HCT116 (cell line): Measurements from ENCODE around the gene AWAT2. TPM values are rescaled to one million over a fixed set of nuclear protein-coding genes. Genes with fewer than 3 reads are reported as not detected.

Source experiments
- ATAC-seq: fragments of 200-7000 bp; cut with Tn5 transposase; 2 replicates; pipeline ENCODE4 v1.9.1; 2020; ENCODE audit warnings: mild to moderate bottlenecking, moderate library complexity
- BruUV-seq: library from RNA; stranded (reverse); fragments of 400-500 nt; replicated peaks from 2 replicates; lab custom pipeline; 2021; lab: Mats Ljungman, UMichigan
- CTCF ChIA-PET: fragments of 300-600 bp; sonication (Branson Sonifier 250); formaldehyde crosslinking; loops from one replicate; lab custom pipeline; 2021; ENCODE audit warnings: antibody characterized with exemption; lab: Charles Lee
- POLR2A ChIA-PET: fragments of 300-600, 350-600 bp; sonication (Branson Sonifier 250); formaldehyde crosslinking; loops from one replicate; lab custom pipeline; 2021; ENCODE audit warnings: antibody characterized with exemption; lab: Charles Lee
- RAD21 ChIA-PET, 2 experiments: fragments of 300-600 bp; sonication (Branson Sonifier 250); formaldehyde crosslinking; loops; one replicate each; lab custom pipeline; 2023; ENCODE audit warnings: low total read pairs in 2 of 2; ENCODE audit not compliant: uncharacterized antibody in 2 of 2, unreplicated experiment in 2 of 2, low non-redundant PET in 1 of 2; lab: Charles Lee
- DNase-seq: peaks from one replicate; pipeline ENCODE4 v3.0.0-alpha.2; 2010; ENCODE audit warnings: low read depth, low spot score
- H2AFZ ChIP-seq: fragments of 200-600 bp; shearing (Covaris generic), sonication (generic); 2 replicates; pipeline ENCODE4 v1.6.1; 2017; ENCODE audit warnings: low read depth, mixed run types, mixed read lengths, antibody characterized with exemption, low read length; ENCODE audit not compliant: poor library complexity, severe bottlenecking
- H3K27ac ChIP-seq: 2 replicates; pipeline ENCODE4 v1.5.1; 2012; ENCODE audit warnings: low read depth, low read length
- H3K27me3 ChIP-seq: fragments of 200-600 bp; sonication (generic); 2 replicates; pipeline ENCODE4 v1.6.1; 2016; ENCODE audit warnings: mixed run types, low read length, mixed read lengths; ENCODE audit not compliant: insufficient read depth
- H3K36me3 ChIP-seq, 2 experiments: fragments of 200-500 bp in 1 of 2; fragments of 200-600 bp in 1 of 2; sonication (Bioruptor generic) in 1 of 2; sonication (generic) in 1 of 2; 2 replicates each; pipeline versions ENCODE4 v1.5.1 to v1.6.1; 2014 to 2016; ENCODE audit warnings: low read length in 2 of 2, inconsistent platforms in 1 of 2, mixed read lengths in 1 of 2, mixed run types in 1 of 2; ENCODE audit not compliant: insufficient read depth in 2 of 2, control insufficient read depth in 1 of 2
- H3K4me1 ChIP-seq, 2 experiments: fragments of 200-600 bp in 1 of 2; sonication (generic) in 1 of 2; 2 replicates each; pipeline versions ENCODE4 v1.5.1 to v1.6.1; 2012 to 2017; ENCODE audit warnings: low read length in 2 of 2, inconsistent platforms in 1 of 2, mild to moderate bottlenecking in 1 of 2, mixed read lengths in 1 of 2, mixed run types in 1 of 2, moderate library complexity in 1 of 2; ENCODE audit not compliant: insufficient read depth in 2 of 2, control insufficient read depth in 1 of 2
- H3K4me2 ChIP-seq: fragments of 200-600 bp; sonication (generic); 2 replicates; pipeline ENCODE4 v1.6.1; 2017; ENCODE audit warnings: mixed run types, low read length, mixed read lengths
- H3K4me3 ChIP-seq, 2 experiments: fragments of 200-600 bp in 1 of 2; sonication (generic) in 1 of 2; replicated peaks in 1 of 2; 2 replicates each; pipeline ENCODE4 v1.5.1; 2011 to 2016; ENCODE audit warnings: low read length in 2 of 2, control low read depth in 1 of 2, low read depth in 1 of 2, mild to moderate bottlenecking in 1 of 2, mixed read lengths in 1 of 2, mixed run types in 1 of 2
- H3K79me2 ChIP-seq: fragments of 200-600 bp; sonication (generic); 2 replicates; pipeline ENCODE4 v1.6.1; 2017; ENCODE audit warnings: mild to moderate bottlenecking, mixed run types, low read length, moderate library complexity, mixed read lengths; ENCODE audit not compliant: insufficient read depth
- H3K9ac ChIP-seq: fragments of 200-600 bp; sonication (generic); 2 replicates; pipeline ENCODE4 v1.6.1; 2016; ENCODE audit warnings: low read length, mixed read lengths
- H3K9me2 ChIP-seq: fragments of 200-600 bp; sonication (generic), shearing (Covaris generic); 2 replicates; pipeline ENCODE4 v1.6.1; 2017; ENCODE audit warnings: mixed run types, mild to moderate bottlenecking, moderate library complexity; ENCODE audit not compliant: insufficient read depth
- H3K9me3 ChIP-seq, 2 experiments: fragments of 200-500 bp in 1 of 2; fragments of 200-600 bp in 1 of 2; sonication (Bioruptor generic) in 1 of 2; sonication (generic) in 1 of 2; 2 replicates each; pipeline ENCODE4 v1.6.1; 2014 to 2017; ENCODE audit warnings: low read length in 2 of 2, mixed read lengths in 2 of 2, inconsistent platforms in 1 of 2, low read depth in 1 of 2, mild to moderate bottlenecking in 1 of 2, mixed run types in 1 of 2, moderate library complexity in 1 of 2; ENCODE audit not compliant: control insufficient read depth in 1 of 2, insufficient read depth in 1 of 2
- H4K20me1 ChIP-seq: fragments of 200-600 bp; sonication (generic), shearing (Covaris generic); 2 replicates; pipeline ENCODE4 v1.6.1; 2017; ENCODE audit warnings: mixed run types, mild to moderate bottlenecking, moderate library complexity; ENCODE audit not compliant: insufficient read depth
- ATF3 ChIP-seq: IDR thresholded peaks from 2 replicates; pipeline ENCODE4 v1.6.1; 2012
- CBX3 ChIP-seq: IDR thresholded peaks from 2 replicates; pipeline ENCODE4 v1.6.1; 2012; ENCODE audit warnings: low read depth
- CEBPB ChIP-seq: IDR thresholded peaks from 2 replicates; pipeline ENCODE4 v1.6.1; 2012; ENCODE audit warnings: low read depth
- EGR1 ChIP-seq: IDR thresholded peaks from 2 replicates; pipeline ENCODE4 v1.6.1; 2012; ENCODE audit warnings: low read depth
- ELF1 ChIP-seq: IDR thresholded peaks from 2 replicates; pipeline ENCODE4 v1.6.1; 2012; ENCODE audit warnings: low read depth, borderline replicate concordance
- EZH2 ChIP-seq: fragments of 200-600 bp; sonication (generic); IDR thresholded peaks from 2 replicates; pipeline ENCODE4 v1.6.1; 2017; ENCODE audit warnings: antibody characterized with exemption, mixed run types
- EZH2phosphoT487 ChIP-seq: fragments of 200-600 bp; IDR thresholded peaks from 2 replicates; pipeline ENCODE4 v1.6.1; 2018; ENCODE audit warnings: antibody characterized with exemption, borderline replicate concordance
- FOSL1 ChIP-seq: IDR thresholded peaks from 2 replicates; pipeline ENCODE4 v1.6.1; 2012; ENCODE audit warnings: low read depth
- JUND ChIP-seq: IDR thresholded peaks from 2 replicates; pipeline ENCODE4 v1.6.1; 2012
- MAX ChIP-seq: IDR thresholded peaks from 2 replicates; pipeline ENCODE4 v1.6.1; 2012
- POLR2A ChIP-seq: IDR thresholded peaks from 2 replicates; pipeline ENCODE4 v1.7.0; 2011; ENCODE audit warnings: borderline replicate concordance; ENCODE audit not compliant: insufficient read depth, insufficient read length; ENCODE audit errors: extremely low read depth
- POLR2AphosphoS5 ChIP-seq: IDR thresholded peaks from 2 replicates; pipeline ENCODE4 v1.6.1; 2011; ENCODE audit warnings: mild to moderate bottlenecking, low read depth, low read length, moderate library complexity
- SIN3A ChIP-seq: IDR thresholded peaks from 2 replicates; pipeline ENCODE4 v1.6.1; 2012; ENCODE audit warnings: low read depth
- SP1 ChIP-seq: IDR thresholded peaks from 2 replicates; pipeline ENCODE4 v1.6.1; 2012; ENCODE audit warnings: low read depth
- SRF ChIP-seq: IDR thresholded peaks from 2 replicates; pipeline ENCODE4 v1.6.1; 2012; ENCODE audit warnings: low read depth
- YY1 ChIP-seq: IDR thresholded peaks from 2 replicates; pipeline ENCODE4 v1.6.1; 2011; ENCODE audit warnings: low read length, low read depth, moderate library complexity, mild to moderate bottlenecking; ENCODE audit not compliant: insufficient replicate concordance; ENCODE audit errors: extremely low read depth
- ZFX ChIP-seq: fragments of 450-650 bp; IDR thresholded peaks from 2 replicates; pipeline ENCODE4 v1.6.1; 2017
- ZNF274 ChIP-seq: fragments of 200-500 bp; sonication (Bioruptor generic); IDR thresholded peaks from 2 replicates; pipeline ENCODE4 v1.6.1; 2014; ENCODE audit warnings: mild to moderate bottlenecking, low read depth, low read length, inconsistent platforms
- intact Hi-C: fragments of 100-400 bp; cut with micrococcal nuclease; formaldehyde crosslinking; loops from 2 replicates; pipeline ENCODE4 v1.10.0; 2022
- total RNA-seq: library from RNA; stranded (reverse); gene quantifications from one replicate; pipeline ENCODE4 v1.2.1, GENCODE V29; 2021; ENCODE audit not compliant: unreplicated experiment

The AWAT2 gene
- total RNA-seq, 1 experiment from 2014 or later: not detected

GRCh38 chrX:70007946-70008345, 41.8 kb downstream of the AWAT2 start:
- H3K27me3 ChIP-seq: no peaks in the 10 kb centered on the region
- H3K4me3 ChIP-seq: no peak overlapping the region
- DNase-seq (no peak), ATAC-seq (no peak)
- no peaks in the 10 kb centered on the region for H3K4me1 ChIP-seq
- H2AFZ ChIP-seq: no peak overlapping the region
- H3K9me3 ChIP-seq: no peaks in the 10 kb centered on the region
- no peaks in the 10 kb centered on the region for H3K36me3 ChIP-seq
- H3K27ac ChIP-seq: no peak overlapping the region
- H3K9ac ChIP-seq: no peak overlapping the region
- no peaks in the 10 kb centered on the region for H3K79me2 ChIP-seq
- intact Hi-C loops: no loop called here
- ChIA-PET POLR2A (no interaction called here), CTCF (no interaction called here), RAD21 (no interaction called here)
- TF ChIP-seq YY1 (no peak), SP1 (no peak), EGR1 (no peak), SRF (no peak)
- TF ChIP-seq, all 23 proteins: peak for 0
- no TSS peak for BruUV-seq
- Histone ChIP-seq H4K20me1 (no peaks in the 10 kb centered on the region), H3K4me2 (no peak overlapping the region), H3K9me2 (no peaks in the 10 kb centered on the region)

GRCh38 chrX:70001708-70002341, 47.9 kb downstream of the AWAT2 start:
- ChIA-PET RAD21 (no interaction called here), POLR2A (no interaction called here), CTCF (no interaction called here)
- Histone ChIP-seq H3K4me1 (no peaks in the 10 kb centered on the region), H3K9me2 (no peaks in the 10 kb centered on the region), H3K9me3 (no peaks in the 10 kb centered on the region), H3K36me3 (no peaks in the 10 kb centered on the region), H3K27me3 (no peaks in the 10 kb centered on the region), H3K4me3 (no peak overlapping the region), H4K20me1 (no peaks in the 10 kb centered on the region), H3K9ac (no peak overlapping the region), H3K27ac (no peak overlapping the region), H3K4me2 (no peak overlapping the region), H3K79me2 (no peaks in the 10 kb centered on the region), H2AFZ (no peak overlapping the region)
- BruUV-seq: no TSS peak
- intact Hi-C loops: no loop called here
- DNase-seq: no peak
- no peak for TF ChIP-seq EZH2
- no peak for TF ChIP-seq EZH2phosphoT487
- no peak for TF ChIP-seq EGR1
- TF ChIP-seq JUND: no peak
- no peak for TF ChIP-seq POLR2A
- TF ChIP-seq CEBPB: no peak
- TF ChIP-seq ATF3: no peak
- no peak for TF ChIP-seq ELF1
- TF ChIP-seq FOSL1: no peak
- no peak for TF ChIP-seq SIN3A
- TF ChIP-seq YY1: no peak
- TF ChIP-seq POLR2AphosphoS5: no peak
- TF ChIP-seq MAX: no peak
- TF ChIP-seq SRF: no peak
- TF ChIP-seq ZNF274: no peak
- no peak for TF ChIP-seq CBX3
- TF ChIP-seq ZFX: no peak
- no peak for ATAC-seq
